Measurements from ENCODE around the gene STRIP1.

The STRIP1 gene

DNA sequence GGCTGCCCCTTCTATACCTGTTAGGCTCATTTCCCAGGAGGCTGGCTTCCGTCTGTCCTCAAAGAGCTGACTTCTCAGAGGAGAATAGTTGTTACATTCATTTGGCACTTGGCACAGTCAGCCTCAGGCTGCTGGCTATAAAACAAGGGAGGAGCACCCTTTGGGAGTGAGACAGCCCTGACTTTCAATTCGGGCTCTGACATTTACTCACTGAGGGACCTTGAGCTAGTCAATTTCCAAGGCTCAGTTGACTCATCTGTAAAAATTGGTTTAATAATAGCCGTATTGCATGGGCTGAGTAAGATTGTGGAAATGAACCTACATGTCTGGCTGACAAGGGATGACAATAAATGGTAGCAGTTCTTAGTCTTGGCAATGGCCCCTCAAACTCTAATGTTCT, 22.4 kb downstream of the STRIP1 start:
- Histone ChIP-seq H3K9ac (ENCODE audit: low read depth, low read length) (no peak overlapping the region), H3K36me3 (ENCODE audit: control insufficient read depth, insufficient read depth, low read length) (peaks cover 49% of the 10 kb centered on the region), H3K4me1 (ENCODE audit: control insufficient read depth, insufficient read depth, low read length) (no peaks in the 10 kb centered on the region), H3K9me3 (ENCODE audit: control insufficient read depth, insufficient read depth, low read length) (no peaks in the 10 kb centered on the region), H3K27me3 (ENCODE audit: control insufficient read depth, insufficient read depth, low read length) (no peaks in the 10 kb centered on the region), H3K4me3 (ENCODE audit: low read depth, low read length) (no peak overlapping the region)

DNA sequence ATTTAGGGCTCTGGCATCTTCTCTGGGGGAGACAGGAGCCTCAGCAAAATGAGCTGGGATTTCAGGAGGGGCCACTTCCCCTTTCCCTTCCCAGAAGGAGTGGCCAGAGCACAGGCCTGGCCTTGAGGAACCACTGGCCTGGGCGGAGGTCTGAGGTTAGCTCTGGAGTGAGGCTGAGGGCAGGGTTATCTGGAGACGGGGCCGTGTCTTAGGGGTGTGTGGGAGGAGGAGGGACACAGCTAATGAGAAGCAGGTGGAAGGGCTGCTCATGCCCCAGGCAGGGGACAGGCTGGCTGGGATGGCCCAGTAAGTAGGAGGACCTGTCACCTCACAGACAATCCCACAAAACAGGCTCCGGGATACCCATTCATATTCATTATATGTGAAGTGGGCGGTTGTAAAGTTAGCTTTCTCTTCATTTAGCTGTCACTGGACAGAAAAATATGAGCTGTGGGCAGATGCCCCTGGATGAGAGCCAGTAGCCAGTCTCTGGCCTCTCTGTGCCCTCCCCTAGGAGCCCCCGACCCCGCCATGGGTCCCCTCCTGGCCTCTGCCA, 23.6 kb downstream of the STRIP1 start:
- peaks cover 38% of the 10 kb centered on the region for H3K36me3 ChIP-seq (ENCODE audit: control insufficient read depth, insufficient read depth, low read length)
- no peaks in the 10 kb centered on the region for H3K27me3 ChIP-seq (ENCODE audit: control insufficient read depth, insufficient read depth, low read length)

DNA sequence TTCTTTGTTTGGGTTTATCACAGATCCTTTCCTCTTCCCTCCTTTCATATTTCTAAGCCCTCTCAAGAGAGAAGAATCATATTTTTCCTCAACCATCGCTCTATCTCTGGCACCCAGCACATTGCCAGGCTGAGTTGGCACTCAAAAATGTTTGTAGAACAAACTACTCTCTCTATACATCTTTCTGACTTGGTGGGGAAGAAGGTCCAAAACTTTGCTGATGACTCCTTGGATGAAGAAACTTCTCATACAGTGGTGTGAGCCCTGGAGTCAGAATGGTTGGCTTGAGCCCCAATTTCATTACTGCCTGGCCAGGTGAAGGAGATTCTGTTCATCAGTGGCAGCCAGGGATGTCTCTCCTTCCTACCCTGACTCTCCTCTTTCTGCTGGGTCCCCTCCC, 24.2 kb downstream of the STRIP1 start:
- Histone ChIP-seq H3K9ac (ENCODE audit: low read depth, low read length) (no peak overlapping the region), H3K27me3 (ENCODE audit: control insufficient read depth, insufficient read depth, low read length) (no peaks in the 10 kb centered on the region), H3K4me1 (ENCODE audit: control insufficient read depth, insufficient read depth, low read length) (no peaks in the 10 kb centered on the region), H3K9me3 (ENCODE audit: control insufficient read depth, insufficient read depth, low read length) (no peaks in the 10 kb centered on the region), H3K4me3 (ENCODE audit: low read depth, low read length) (no peak overlapping the region), H3K36me3 (ENCODE audit: control insufficient read depth, insufficient read depth, low read length) (peaks cover 32% of the 10 kb centered on the region)

More for the DNA sequence above, 23.6 kb downstream of the STRIP1 start:
- Histone ChIP-seq H3K4me1 (ENCODE audit: control insufficient read depth, insufficient read depth, low read length) (no peaks in the 10 kb centered on the region), H3K9ac (ENCODE audit: low read depth, low read length) (no peak overlapping the region), H3K4me3 (ENCODE audit: low read depth, low read length) (no peak overlapping the region), H3K9me3 (ENCODE audit: control insufficient read depth, insufficient read depth, low read length) (no peaks in the 10 kb centered on the region)

DNA sequence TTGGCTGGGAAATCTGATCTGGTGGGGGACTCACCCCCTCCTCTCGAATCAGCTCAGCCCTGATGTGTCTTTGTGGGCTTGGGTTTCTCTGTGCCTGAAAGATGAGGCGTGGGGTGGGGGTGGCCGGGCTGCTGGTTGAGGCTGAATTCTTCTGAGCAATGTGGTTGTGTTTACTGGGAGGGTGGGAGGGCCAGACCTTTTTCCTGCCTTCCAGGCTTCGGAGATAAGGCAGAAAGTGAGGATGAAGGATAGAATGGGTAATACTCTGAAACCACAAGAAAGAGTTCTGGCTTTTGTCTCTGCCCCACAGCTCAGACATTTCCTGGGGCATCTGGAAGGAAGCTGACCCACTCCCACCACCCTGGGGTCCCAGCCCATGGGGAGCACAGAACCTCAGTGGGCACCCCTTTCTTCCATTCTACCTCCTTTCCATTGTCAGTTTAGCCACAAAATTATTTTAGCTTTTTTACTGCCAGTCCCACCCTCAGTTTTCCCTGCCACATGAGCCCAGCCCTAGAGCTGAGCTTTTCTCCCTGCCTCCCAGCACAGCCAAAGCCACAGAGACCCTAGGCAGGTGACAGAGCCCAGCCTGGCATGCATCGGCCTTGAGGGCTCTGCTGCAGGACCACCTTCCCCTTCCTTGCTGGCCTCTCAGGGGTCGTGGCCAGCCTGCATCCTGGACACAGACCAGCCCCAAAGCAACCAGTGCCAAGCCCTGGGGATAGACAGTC, 24.9 kb downstream of the STRIP1 start:
- Histone ChIP-seq H3K27me3 (ENCODE audit: control insufficient read depth, insufficient read depth, low read length) (peaks cover 3% of the 10 kb centered on the region), H3K9ac (ENCODE audit: low read depth, low read length) (no peak overlapping the region), H3K4me3 (ENCODE audit: low read depth, low read length) (no peak overlapping the region), H3K9me3 (ENCODE audit: control insufficient read depth, insufficient read depth, low read length) (no peaks in the 10 kb centered on the region), H3K4me1 (ENCODE audit: control insufficient read depth, insufficient read depth, low read length) (no peaks in the 10 kb centered on the region), H3K36me3 (ENCODE audit: control insufficient read depth, insufficient read depth, low read length) (peaks cover 31% of the 10 kb centered on the region)

DNA sequence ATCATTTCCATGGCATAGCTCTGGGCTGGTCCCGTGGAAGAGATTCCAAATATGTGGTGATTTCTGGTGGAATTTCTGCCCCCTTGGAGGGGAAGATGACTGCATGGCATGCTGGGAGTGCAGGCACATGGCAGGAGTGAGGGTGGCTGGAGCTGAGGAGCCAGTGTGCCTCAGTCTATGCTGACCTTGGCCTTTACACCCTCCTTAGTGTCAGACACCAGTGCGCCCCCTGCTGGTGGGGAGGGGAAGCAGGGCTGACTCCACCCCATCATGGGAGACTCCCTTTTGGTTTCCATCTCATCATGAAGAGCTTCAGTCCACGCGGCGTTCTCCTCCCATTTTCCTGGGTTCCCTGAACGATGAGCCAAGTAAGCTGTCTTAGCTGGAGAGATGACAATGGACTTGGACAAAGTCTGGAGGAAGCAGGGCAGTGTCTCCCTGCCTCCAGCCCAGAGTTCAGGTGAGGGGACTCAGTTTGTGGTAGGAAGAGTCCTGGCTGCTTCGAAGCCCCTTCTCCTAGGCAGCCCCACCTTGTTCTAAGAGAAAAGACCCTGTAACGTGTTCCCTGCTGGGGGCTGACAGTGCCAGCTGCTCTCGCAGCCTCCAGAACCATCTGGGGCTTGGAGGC, 25.7 kb downstream of the STRIP1 start:
- H3K36me3 ChIP-seq (ENCODE audit: control insufficient read depth, insufficient read depth, low read length): peaks cover 25% of the 10 kb centered on the region
- H3K9ac ChIP-seq (ENCODE audit: low read depth, low read length): no peak overlapping the region

DNA sequence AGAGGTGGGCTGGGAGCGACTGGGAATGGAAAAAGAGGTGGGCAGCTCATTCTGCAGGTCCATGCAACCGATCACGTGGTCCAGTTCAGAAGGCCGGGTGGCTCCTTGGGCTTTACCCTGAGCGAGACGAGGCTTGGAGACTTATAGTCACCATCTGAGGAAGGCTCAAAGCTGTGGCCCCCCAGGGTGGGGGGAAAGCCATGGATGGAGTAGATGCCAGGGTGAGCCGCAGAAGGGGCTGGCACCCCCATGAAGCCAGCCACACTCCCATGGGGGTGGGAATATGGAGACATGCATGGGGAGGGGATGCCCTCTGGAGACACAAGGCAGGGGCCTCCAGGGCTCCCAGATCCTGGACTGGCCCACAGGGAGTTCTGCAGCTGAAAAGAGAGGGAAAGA, 26.2 kb downstream of the STRIP1 start:
- H3K4me1 ChIP-seq (ENCODE audit: control insufficient read depth, insufficient read depth, low read length): no peaks in the 10 kb centered on the region
- H3K36me3 ChIP-seq (ENCODE audit: control insufficient read depth, insufficient read depth, low read length): peaks cover 21% of the 10 kb centered on the region
- H3K9ac ChIP-seq (ENCODE audit: low read depth, low read length): no peak overlapping the region
- no peak overlapping the region for H3K4me3 ChIP-seq (ENCODE audit: low read depth, low read length)
- H3K9me3 ChIP-seq (ENCODE audit: control insufficient read depth, insufficient read depth, low read length): no peaks in the 10 kb centered on the region
- peaks cover 10% of the 10 kb centered on the region for H3K27me3 ChIP-seq (ENCODE audit: control insufficient read depth, insufficient read depth, low read length)

More for the DNA sequence above, 25.7 kb downstream of the STRIP1 start:
- H3K4me1 ChIP-seq (ENCODE audit: control insufficient read depth, insufficient read depth, low read length): no peaks in the 10 kb centered on the region
- H3K9me3 ChIP-seq (ENCODE audit: control insufficient read depth, insufficient read depth, low read length): no peaks in the 10 kb centered on the region
- H3K27me3 ChIP-seq (ENCODE audit: control insufficient read depth, insufficient read depth, low read length): peaks cover 4% of the 10 kb centered on the region
- no peak overlapping the region for H3K4me3 ChIP-seq (ENCODE audit: low read depth, low read length)

DNA sequence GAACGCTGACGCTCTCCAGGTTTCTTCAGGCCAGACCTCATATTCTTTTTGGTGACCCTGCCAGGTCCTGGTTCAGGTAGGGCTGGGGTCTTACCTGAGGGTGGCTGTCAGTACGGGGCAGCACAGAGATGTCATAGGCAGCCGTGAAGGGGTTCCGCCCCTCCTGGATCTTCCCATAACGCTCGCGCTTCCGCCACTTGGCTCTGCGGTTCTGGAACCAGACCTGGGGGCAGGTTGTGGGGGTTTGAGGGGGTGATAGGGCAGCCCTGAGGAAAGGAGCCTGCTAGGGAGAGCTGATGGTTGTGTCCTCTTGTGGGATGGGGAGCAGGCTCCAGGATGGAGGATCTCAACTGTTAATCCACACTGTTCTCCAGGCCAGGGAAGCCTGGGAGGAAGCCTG, 26.9 kb downstream of the STRIP1 start:
- peaks cover 18% of the 10 kb centered on the region for H3K36me3 ChIP-seq (ENCODE audit: control insufficient read depth, insufficient read depth, low read length)
- H3K4me1 ChIP-seq (ENCODE audit: control insufficient read depth, insufficient read depth, low read length): no peaks in the 10 kb centered on the region
- no peaks in the 10 kb centered on the region for H3K9me3 ChIP-seq (ENCODE audit: control insufficient read depth, insufficient read depth, low read length)
- no peak overlapping the region for H3K9ac ChIP-seq (ENCODE audit: low read depth, low read length)
- peaks cover 16% of the 10 kb centered on the region for H3K27me3 ChIP-seq (ENCODE audit: control insufficient read depth, insufficient read depth, low read length)
- no peak overlapping the region for H3K4me3 ChIP-seq (ENCODE audit: low read depth, low read length)

DNA sequence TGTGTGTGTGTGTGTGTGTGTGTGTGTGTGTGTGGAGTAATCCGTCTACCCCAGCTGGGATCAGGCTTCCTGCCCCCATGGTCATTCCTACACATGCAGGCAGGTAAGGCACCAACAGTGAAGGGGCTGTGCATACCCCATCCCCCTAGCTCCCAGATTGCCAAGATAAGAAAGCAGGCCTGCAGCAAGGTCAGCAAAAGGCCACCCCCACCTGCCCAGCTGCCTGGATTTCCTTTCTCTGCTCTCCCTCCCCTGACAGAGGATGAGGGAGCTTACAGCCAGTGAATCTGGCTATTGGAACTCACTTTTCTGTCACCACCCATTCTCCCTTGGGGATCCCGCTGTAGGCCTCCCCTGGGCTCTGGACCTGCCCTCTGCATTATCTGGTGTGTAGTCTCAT, 28.2 kb downstream of the STRIP1 start:
- Histone ChIP-seq H3K27me3 (ENCODE audit: control insufficient read depth, insufficient read depth, low read length) (peaks cover 28% of the 10 kb centered on the region), H3K4me1 (ENCODE audit: control insufficient read depth, insufficient read depth, low read length) (no peaks in the 10 kb centered on the region), H3K4me3 (ENCODE audit: low read depth, low read length) (no peak overlapping the region), H3K9ac (ENCODE audit: low read depth, low read length) (no peak overlapping the region), H3K9me3 (ENCODE audit: control insufficient read depth, insufficient read depth, low read length) (no peaks in the 10 kb centered on the region), H3K36me3 (ENCODE audit: control insufficient read depth, insufficient read depth, low read length) (peaks cover 8% of the 10 kb centered on the region)

DNA sequence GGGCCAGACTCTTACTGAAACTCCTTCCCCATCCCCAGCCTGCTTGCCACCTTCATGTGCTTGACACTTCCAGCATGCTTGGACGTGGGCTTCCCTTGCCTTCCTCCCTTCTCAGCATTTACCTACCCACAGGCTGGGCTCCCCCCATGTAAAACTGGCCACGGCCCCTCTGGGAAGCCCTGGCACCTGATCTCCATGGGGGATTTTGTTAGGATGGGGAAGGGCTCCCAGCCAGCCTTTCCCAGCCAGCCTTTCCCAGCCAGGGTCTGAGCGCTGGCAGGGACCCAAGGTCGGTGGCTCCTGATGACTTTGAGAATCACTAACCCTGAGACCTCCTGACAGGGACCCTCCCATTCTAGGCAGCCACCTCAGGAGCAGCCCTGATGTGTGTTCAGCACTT, 29.4 kb downstream of the STRIP1 start:
- peaks cover 3% of the 10 kb centered on the region for H3K36me3 ChIP-seq (ENCODE audit: control insufficient read depth, insufficient read depth, low read length)
- no peak overlapping the region for H3K4me3 ChIP-seq (ENCODE audit: low read depth, low read length)
- H3K27me3 ChIP-seq (ENCODE audit: control insufficient read depth, insufficient read depth, low read length): peaks cover 40% of the 10 kb centered on the region
- H3K9ac ChIP-seq (ENCODE audit: low read depth, low read length): no peak overlapping the region
- no peaks in the 10 kb centered on the region for H3K4me1 ChIP-seq (ENCODE audit: control insufficient read depth, insufficient read depth, low read length)
- H3K9me3 ChIP-seq (ENCODE audit: control insufficient read depth, insufficient read depth, low read length): no peaks in the 10 kb centered on the region

DNA sequence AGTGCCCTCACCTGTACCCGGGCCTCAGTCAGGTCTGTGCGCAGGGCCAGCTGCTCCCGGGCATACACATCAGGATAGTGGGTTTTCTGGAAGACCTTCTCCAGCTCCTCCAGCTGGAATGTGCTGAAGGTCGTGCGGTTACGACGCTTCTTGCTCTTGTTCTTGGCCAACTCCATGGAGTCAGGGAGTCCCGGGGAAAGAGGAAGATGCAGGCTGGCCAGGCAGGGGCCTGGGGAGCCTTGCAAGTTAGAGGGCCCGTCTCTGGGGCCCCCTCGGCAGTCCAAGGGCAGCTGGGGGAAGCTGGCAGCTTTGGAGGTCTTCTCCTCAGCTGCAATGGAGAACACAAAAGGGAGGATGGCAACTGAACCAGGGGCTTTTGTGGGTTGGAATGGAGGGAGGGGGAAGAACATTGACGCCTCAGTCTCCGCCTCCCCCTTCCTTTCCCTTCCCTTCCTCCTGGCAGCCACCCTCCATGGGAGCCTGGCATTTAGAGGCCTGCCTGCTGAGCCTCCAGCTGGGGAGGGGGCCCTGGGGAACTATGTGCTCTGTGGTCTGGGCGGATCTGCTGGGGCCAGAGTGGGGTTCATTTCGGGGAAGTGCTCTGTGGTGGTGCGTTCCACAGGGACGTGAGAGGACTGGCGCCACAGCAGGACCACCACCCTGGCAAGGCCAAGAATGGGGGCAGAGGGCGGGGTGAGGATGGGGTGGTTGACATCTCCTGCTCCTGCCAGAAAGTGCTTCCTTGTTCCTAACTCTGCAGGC, 30.3 kb downstream of the STRIP1 start:
- no peaks in the 10 kb centered on the region for H3K9me3 ChIP-seq (ENCODE audit: control insufficient read depth, insufficient read depth, low read length)

DNA sequence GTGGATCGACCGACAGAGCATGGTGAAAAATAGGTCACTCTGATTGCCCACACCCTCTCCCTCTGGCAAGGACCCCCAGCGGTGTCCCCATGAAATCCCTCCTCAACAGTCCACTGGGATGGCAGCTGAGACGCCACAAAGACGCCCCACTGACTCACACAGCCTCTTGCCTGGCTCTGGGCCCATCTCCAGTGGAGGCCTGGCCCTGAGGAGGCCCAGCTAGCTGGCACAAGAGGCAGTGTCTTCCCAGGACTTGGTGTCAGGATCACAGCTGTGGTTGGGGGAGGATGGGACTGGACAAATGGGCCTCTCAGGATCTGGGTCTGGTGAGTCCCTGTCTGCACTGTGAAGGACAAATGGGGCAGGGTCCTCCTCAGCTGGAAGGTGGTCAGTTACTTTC, 31.4 kb downstream of the STRIP1 start:
- Histone ChIP-seq H3K36me3 (ENCODE audit: control insufficient read depth, insufficient read depth, low read length) (no peaks in the 10 kb centered on the region), H3K9ac (ENCODE audit: low read depth, low read length) (no peak overlapping the region), H3K27me3 (ENCODE audit: control insufficient read depth, insufficient read depth, low read length) (peaks cover 58% of the 10 kb centered on the region), H3K4me1 (ENCODE audit: control insufficient read depth, insufficient read depth, low read length) (no peaks in the 10 kb centered on the region), H3K9me3 (ENCODE audit: control insufficient read depth, insufficient read depth, low read length) (no peaks in the 10 kb centered on the region), H3K4me3 (ENCODE audit: low read depth, low read length) (no peak overlapping the region)

More for the DNA sequence above, 30.3 kb downstream of the STRIP1 start:
- Histone ChIP-seq H3K27me3 (ENCODE audit: control insufficient read depth, insufficient read depth, low read length) (peaks cover 50% of the 10 kb centered on the region), H3K4me1 (ENCODE audit: control insufficient read depth, insufficient read depth, low read length) (no peaks in the 10 kb centered on the region), H3K36me3 (ENCODE audit: control insufficient read depth, insufficient read depth, low read length) (no peaks in the 10 kb centered on the region), H3K4me3 (ENCODE audit: low read depth, low read length) (no peak overlapping the region), H3K9ac (ENCODE audit: low read depth, low read length) (no peak overlapping the region)
